GM23338 (cell line): ENCODE results near the gene ZBTB7C. TPM values are rescaled to one million over a fixed set of nuclear protein-coding genes. Genes with fewer than 3 reads are reported as not detected.

Experiments
- ATAC-seq: fragments of 200-7000 bp; cut with Tn5 transposase; 3 replicates; pipeline ENCODE4 v1.9.1; 2020
- DNase-seq: peaks from one replicate; pipeline ENCODE4 v3.0.0-alpha.2; 2015; ENCODE audit warnings: low spot score
- H2AFZ ChIP-seq: fragments of 200-600 bp; sonication (generic); 2 replicates; pipeline ENCODE4 v1.8.0; 2016; ENCODE audit warnings: antibody characterized with exemption, mild to moderate bottlenecking, moderate library complexity
- H3F3A ChIP-seq: fragments of 200-600 bp; sonication (generic); replicated peaks from 2 replicates; pipeline ENCODE4 v1.8.0; 2017; ENCODE audit warnings: antibody characterized with exemption, mixed run types, low read depth
- H3K27ac ChIP-seq: fragments of 200-600 bp; sonication (generic); 2 replicates; pipeline ENCODE4 v1.6.1; 2016; ENCODE audit warnings: low read depth
- H3K27me3 ChIP-seq: fragments of 200-600 bp; sonication (generic); 2 replicates; pipeline ENCODE4 v1.8.0; 2016; ENCODE audit warnings: mild to moderate bottlenecking, mixed run types, moderate library complexity; ENCODE audit not compliant: insufficient read depth
- H3K36me3 ChIP-seq: fragments of 200-600 bp; sonication (generic); 2 replicates; pipeline ENCODE4 v1.8.0; 2016; ENCODE audit warnings: mild to moderate bottlenecking; ENCODE audit not compliant: insufficient read depth
- H3K4me1 ChIP-seq: fragments of 200-600 bp; sonication (generic); 2 replicates; pipeline ENCODE4 v1.8.0; 2016; ENCODE audit warnings: mild to moderate bottlenecking, moderate library complexity; ENCODE audit not compliant: insufficient read depth
- H3K4me2 ChIP-seq: fragments of 200-600 bp; sonication (generic); 2 replicates; pipeline ENCODE4 v1.7.1; 2017; ENCODE audit warnings: mixed run types
- H3K4me3 ChIP-seq: fragments of 200-600 bp; sonication (generic); 2 replicates; pipeline ENCODE4 v1.6.1; 2016; ENCODE audit warnings: mixed run types
- H3K79me2 ChIP-seq: fragments of 200-600 bp; sonication (generic); replicated peaks from 2 replicates; pipeline ENCODE4 v1.8.0; 2017; ENCODE audit warnings: mild to moderate bottlenecking; ENCODE audit not compliant: insufficient read depth
- H3K9me2 ChIP-seq: fragments of 200-600 bp; sonication (generic); 2 replicates; pipeline ENCODE4 v1.8.0; 2017; ENCODE audit not compliant: insufficient read depth
- H4K20me1 ChIP-seq: fragments of 200-600 bp; sonication (generic); replicated peaks from 2 replicates; pipeline ENCODE4 v1.8.0; 2017; ENCODE audit warnings: mild to moderate bottlenecking; ENCODE audit not compliant: insufficient read depth
- H3K27ac Mint-ChIP-seq: 2 replicates; pipeline ENCODE4 v1.8.0; 2020; ENCODE audit warnings: inconsistent platforms, mild to moderate bottlenecking, moderate library complexity, mixed read lengths
- H3K27me3 Mint-ChIP-seq: 3 replicates; pipeline ENCODE4 v1.8.0; 2022; ENCODE audit warnings: low read depth, mild to moderate bottlenecking, moderate library complexity, mixed read lengths, inconsistent platforms; ENCODE audit not compliant: insufficient read depth, poor library complexity
- H3K36me3 Mint-ChIP-seq: 3 replicates; pipeline ENCODE4 v1.8.0; 2021; ENCODE audit warnings: low read depth, mild to moderate bottlenecking, inconsistent platforms, moderate library complexity, mixed read lengths
- H3K4me1 Mint-ChIP-seq: 3 replicates; pipeline ENCODE4 v1.8.0; 2020; ENCODE audit warnings: mild to moderate bottlenecking, inconsistent platforms, mixed read lengths
- H3K4me3 Mint-ChIP-seq: 3 replicates; pipeline ENCODE4 v1.8.0; 2021; ENCODE audit warnings: moderate library complexity, mild to moderate bottlenecking, inconsistent platforms, mixed read lengths
- H3K9me3 Mint-ChIP-seq: 3 replicates; pipeline ENCODE4 v1.8.0; 2020; ENCODE audit warnings: moderate library complexity, mild to moderate bottlenecking, inconsistent platforms, mixed read lengths
- EZH2phosphoT487 ChIP-seq: fragments of 200-600 bp; sonication (generic); IDR thresholded peaks from one replicate; pipeline ENCODE4 v1.8.1; 2018; ENCODE audit warnings: antibody characterized with exemption; ENCODE audit not compliant: unreplicated experiment
- JUNB ChIP-seq: IDR thresholded peaks from one replicate; pipeline ENCODE4 v1.6.1; 2016; ENCODE audit warnings: antibody characterized with exemption; ENCODE audit not compliant: unreplicated experiment
- POLR2AphosphoS5 ChIP-seq: IDR thresholded peaks from 2 replicates; pipeline ENCODE4 v1.6.1; 2016; ENCODE audit warnings: antibody characterized with exemption, low read depth
- REST ChIP-seq: IDR thresholded peaks from one replicate; pipeline ENCODE4 v1.6.1; 2018; ENCODE audit warnings: antibody characterized with exemption; ENCODE audit not compliant: unreplicated experiment
- polyA plus RNA-seq: library from polyadenylated mRNA; unstranded; fragments of >200 nt; fragmentation: Nextera tagmentation; extraction: Ambion mirVana; gene quantifications from 2 replicates; pipeline ENCODE4 v1.2.1, GENCODE V29; 2016
- total RNA-seq: library from RNA; depleted of rRNA; stranded (reverse); fragments of >200 nt; shearing (Covaris generic); gene quantifications from 2 replicates; pipeline ENCODE4 v1.2.3, GENCODE V29; 2014
- TF ChIP-seq, protein P1 (sequence below): fragments of 250-450 bp; sonication (Bioruptor Pico); IDR thresholded peaks from 2 replicates; pipeline ENCODE4 v1.5.0; 2020; ENCODE audit warnings: mild to moderate bottlenecking, moderate library complexity

The ZBTB7C gene
- total and polyA plus RNA-seq, 2 experiments from 2014 or later, result 0.03 to 0.14 TPM

DNA sequence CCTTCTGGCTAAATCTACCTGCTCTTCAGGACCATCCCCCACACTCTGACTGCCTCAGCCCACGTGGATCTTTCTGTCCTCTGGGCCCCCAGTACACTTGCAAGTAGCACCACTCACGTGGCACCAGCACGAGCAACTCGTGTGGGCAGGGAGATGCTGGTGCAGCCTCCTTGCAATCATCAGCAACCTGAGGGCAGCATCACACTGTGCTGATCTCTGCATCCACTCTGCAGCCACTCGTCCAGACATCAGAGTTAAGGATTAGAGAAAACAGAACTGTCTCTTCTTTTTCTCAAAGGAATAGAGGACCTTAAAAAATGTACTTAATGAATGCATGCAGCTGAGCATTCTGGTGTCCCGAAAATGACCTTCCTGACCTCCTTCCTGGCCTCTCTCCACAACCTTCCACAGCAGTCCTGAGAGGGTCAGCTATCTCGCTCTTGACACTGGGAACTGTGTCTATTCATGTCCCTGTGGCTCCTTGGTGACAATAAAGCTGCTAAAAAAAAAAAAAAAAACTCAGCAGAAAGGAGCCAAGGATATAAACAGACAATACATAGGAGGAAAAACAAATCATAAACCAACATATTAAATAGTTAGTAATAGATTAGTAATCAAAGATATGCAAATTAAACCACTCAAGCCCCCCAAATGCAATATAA is 145.9 kb downstream of the ZBTB7C start:
- Mint-ChIP-seq H3K36me3 (no peaks in the 10 kb centered on the region), H3K27me3 (no peaks in the 10 kb centered on the region), H3K4me1 (no peaks in the 10 kb centered on the region; the same call in 2 of the 3 replicates), H3K4me3 (no peak overlapping the region), H3K27ac (no peak overlapping the region), H3K9me3 (no peaks in the 10 kb centered on the region; the same call in 2 of the 3 replicates)
- no peaks in the 10 kb centered on the region for H4K20me1 ChIP-seq
- no peaks in the 10 kb centered on the region for H3K79me2 ChIP-seq
- no peak for ATAC-seq
- H3K4me2 ChIP-seq, result no peak overlapping the region
- no peak overlapping the region for H3K27ac ChIP-seq
- H3K27me3 ChIP-seq, result no peaks in the 10 kb centered on the region
- no peaks in the 10 kb centered on the region for H3K4me1 ChIP-seq
- H3K9me2 ChIP-seq, result no peaks in the 10 kb centered on the region
- no peak for DNase-seq
- H3K4me3 ChIP-seq, result no peak overlapping the region
- TF ChIP-seq JUNB (no peak), POLR2AphosphoS5 (no peak), EZH2phosphoT487 (no peak), REST (no peak)
- TF ChIP-seq, protein P1, sequence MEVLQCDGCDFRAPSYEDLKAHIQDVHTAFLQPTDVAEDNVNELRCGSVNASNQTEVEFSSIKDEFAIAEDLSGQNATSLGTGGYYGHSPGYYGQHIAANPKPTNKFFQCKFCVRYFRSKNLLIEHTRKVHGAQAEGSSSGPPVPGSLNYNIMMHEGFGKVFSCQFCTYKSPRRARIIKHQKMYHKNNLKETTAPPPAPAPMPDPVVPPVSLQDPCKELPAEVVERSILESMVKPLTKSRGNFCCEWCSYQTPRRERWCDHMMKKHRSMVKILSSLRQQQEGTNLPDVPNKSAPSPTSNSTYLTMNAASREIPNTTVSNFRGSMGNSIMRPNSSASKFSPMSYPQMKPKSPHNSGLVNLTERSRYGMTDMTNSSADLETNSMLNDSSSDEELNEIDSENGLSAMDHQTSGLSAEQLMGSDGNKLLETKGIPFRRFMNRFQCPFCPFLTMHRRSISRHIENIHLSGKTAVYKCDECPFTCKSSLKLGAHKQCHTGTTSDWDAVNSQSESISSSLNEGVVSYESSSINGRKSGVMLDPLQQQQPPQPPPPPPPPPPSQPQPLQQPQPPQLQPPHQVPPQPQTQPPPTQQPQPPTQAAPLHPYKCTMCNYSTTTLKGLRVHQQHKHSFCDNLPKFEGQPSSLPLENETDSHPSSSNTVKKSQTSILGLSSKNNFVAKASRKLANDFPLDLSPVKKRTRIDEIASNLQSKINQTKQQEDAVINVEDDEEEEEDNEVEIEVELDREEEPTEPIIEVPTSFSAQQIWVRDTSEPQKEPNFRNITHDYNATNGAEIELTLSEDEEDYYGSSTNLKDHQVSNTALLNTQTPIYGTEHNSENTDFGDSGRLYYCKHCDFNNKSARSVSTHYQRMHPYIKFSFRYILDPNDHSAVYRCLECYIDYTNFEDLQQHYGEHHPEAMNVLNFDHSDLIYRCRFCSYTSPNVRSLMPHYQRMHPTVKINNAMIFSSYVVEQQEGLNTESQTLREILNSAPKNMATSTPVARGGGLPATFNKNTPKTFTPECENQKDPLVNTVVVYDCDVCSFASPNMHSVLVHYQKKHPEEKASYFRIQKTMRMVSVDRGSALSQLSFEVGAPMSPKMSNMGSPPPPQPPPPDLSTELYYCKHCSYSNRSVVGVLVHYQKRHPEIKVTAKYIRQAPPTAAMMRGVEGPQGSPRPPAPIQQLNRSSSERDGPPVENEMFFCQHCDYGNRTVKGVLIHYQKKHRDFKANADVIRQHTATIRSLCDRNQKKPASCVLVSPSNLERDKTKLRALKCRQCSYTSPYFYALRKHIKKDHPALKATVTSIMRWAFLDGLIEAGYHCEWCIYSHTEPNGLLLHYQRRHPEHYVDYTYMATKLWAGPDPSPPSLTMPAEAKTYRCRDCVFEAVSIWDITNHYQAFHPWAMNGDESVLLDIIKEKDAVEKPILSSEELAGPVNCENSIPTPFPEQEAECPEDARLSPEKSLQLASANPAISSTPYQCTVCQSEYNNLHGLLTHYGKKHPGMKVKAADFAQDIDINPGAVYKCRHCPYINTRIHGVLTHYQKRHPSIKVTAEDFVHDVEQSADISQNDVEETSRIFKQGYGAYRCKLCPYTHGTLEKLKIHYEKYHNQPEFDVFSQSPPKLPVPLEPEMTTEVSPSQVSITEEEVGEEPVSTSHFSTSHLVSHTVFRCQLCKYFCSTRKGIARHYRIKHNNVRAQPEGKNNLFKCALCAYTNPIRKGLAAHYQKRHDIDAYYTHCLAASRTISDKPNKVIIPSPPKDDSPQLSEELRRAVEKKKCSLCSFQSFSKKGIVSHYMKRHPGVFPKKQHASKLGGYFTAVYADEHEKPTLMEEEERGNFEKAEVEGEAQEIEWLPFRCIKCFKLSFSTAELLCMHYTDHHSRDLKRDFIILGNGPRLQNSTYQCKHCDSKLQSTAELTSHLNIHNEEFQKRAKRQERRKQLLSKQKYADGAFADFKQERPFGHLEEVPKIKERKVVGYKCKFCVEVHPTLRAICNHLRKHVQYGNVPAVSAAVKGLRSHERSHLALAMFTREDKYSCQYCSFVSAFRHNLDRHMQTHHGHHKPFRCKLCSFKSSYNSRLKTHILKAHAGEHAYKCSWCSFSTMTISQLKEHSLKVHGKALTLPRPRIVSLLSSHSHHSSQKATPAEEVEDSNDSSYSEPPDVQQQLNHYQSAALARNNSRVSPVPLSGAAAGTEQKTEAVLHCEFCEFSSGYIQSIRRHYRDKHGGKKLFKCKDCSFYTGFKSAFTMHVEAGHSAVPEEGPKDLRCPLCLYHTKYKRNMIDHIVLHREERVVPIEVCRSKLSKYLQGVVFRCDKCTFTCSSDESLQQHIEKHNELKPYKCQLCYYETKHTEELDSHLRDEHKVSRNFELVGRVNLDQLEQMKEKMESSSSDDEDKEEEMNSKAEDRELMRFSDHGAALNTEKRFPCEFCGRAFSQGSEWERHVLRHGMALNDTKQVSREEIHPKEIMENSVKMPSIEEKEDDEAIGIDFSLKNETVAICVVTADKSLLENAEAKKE (CRISPR knock-in tag), result no peak
- H3F3A ChIP-seq, result no peaks in the 10 kb centered on the region
- H2AFZ ChIP-seq, result no peak overlapping the region
- H3K36me3 ChIP-seq, result no peaks in the 10 kb centered on the region
